SU-DHL-6 (cell line): ENCODE measurements around the gene PKN1.

Experiments
- H2AFZ ChIP-seq: fragments of 200-600 bp; sonication (generic); 2 replicates; pipeline ENCODE4 v1.6.1; 2014; ENCODE audit warnings: low read depth, mild to moderate bottlenecking, moderate library complexity, mixed read lengths, antibody characterized with exemption, low read length; ENCODE audit not compliant: severe bottlenecking
- H3F3A ChIP-seq: fragments of 200-600 bp; shearing (Covaris generic); 2 replicates; pipeline ENCODE4 v1.6.0; 2016; ENCODE audit warnings: antibody characterized with exemption, mild to moderate bottlenecking; ENCODE audit not compliant: insufficient read depth
- H3K27ac ChIP-seq: fragments of 200-600 bp; sonication (generic); 2 replicates; pipeline ENCODE4 v1.5.1; 2016; ENCODE audit warnings: low read depth, mild to moderate bottlenecking, low read length, moderate library complexity, mixed read lengths
- H3K27me3 ChIP-seq: fragments of 200-600 bp; sonication (generic), shearing (Covaris generic); 2 replicates; pipeline ENCODE4 v1.6.0; 2014; ENCODE audit warnings: mild to moderate bottlenecking, low read length
- H3K36me3 ChIP-seq: fragments of 200-600 bp; sonication (generic); 2 replicates; pipeline ENCODE4 v1.6.1; 2014; ENCODE audit warnings: mild to moderate bottlenecking, low read length, mixed read lengths
- H3K4me2 ChIP-seq: fragments of 300-600, 200-600 bp; shearing (Covaris generic), sonication (generic); 2 replicates; pipeline ENCODE4 v1.6.0; 2014; ENCODE audit warnings: low read length, low read depth, mild to moderate bottlenecking; ENCODE audit not compliant: poor library complexity, severe bottlenecking
- H3K4me3 ChIP-seq: fragments of 200-600 bp; sonication (generic); 2 replicates; pipeline ENCODE4 v1.5.1; 2014; ENCODE audit warnings: antibody characterized with exemption, low read length, mild to moderate bottlenecking, mixed read lengths; ENCODE audit not compliant: insufficient read depth, poor library complexity, severe bottlenecking
- H3K79me2 ChIP-seq: fragments of 200-600 bp; sonication (generic); 2 replicates; pipeline ENCODE4 v1.6.1; 2014; ENCODE audit warnings: mild to moderate bottlenecking, low read length, moderate library complexity; ENCODE audit not compliant: insufficient read depth
- H3K9ac ChIP-seq: fragments of 200-600 bp; sonication (generic); 2 replicates; pipeline ENCODE4 v1.7.0; 2014; ENCODE audit warnings: mild to moderate bottlenecking, low read length
- H3K9me2 ChIP-seq: fragments of 200-600 bp; sonication (generic); replicated peaks from 2 replicates; pipeline ENCODE4 v1.6.1; 2014; ENCODE audit warnings: low read length; ENCODE audit not compliant: insufficient read depth
- H3K9me3 ChIP-seq: fragments of 200-600 bp; sonication (generic); 2 replicates; pipeline ENCODE4 v1.6.1; 2014; ENCODE audit warnings: low read length, mixed read lengths; ENCODE audit not compliant: insufficient read depth
- H4K20me1 ChIP-seq: fragments of 200-600 bp; sonication (generic); 2 replicates; pipeline ENCODE4 v1.6.1; 2014; ENCODE audit warnings: low read depth, mild to moderate bottlenecking, antibody characterized with exemption, low read length, moderate library complexity, mixed read lengths
- EZH2phosphoT487 ChIP-seq: fragments of 200-600 bp; sonication (generic), shearing (Covaris generic); conservative IDR thresholded peaks from 2 replicates; pipeline ENCODE4 v1.6.1; 2018; ENCODE audit warnings: mild to moderate bottlenecking, antibody characterized with exemption, low read length, moderate library complexity, mixed read lengths
- TF ChIP-seq, protein P1 (sequence below): fragments of 200-600 bp; sonication (generic); IDR thresholded peaks from one replicate; pipeline ENCODE4 v1.5.1; 2017; ENCODE audit warnings: antibody characterized with exemption, mild to moderate bottlenecking, low read length, moderate library complexity; ENCODE audit not compliant: insufficient read depth, poor library complexity, severe bottlenecking

Gene PKN1

DNA sequence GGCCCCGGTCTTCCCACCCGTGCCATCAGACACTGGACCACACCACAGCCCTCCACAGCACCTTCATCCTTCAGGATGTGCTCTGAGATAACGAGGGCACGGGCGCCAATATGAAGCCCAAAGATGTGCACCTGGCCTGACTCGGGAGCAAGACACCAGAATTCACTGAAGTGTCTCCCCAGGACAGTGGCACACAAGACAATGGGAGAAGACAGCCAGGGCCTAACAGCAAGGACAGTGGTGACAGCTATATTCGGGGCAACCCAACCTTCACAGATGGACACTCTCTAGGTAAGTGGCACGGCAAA is 21.2 kb upstream of the PKN1 start:
- no peak overlapping the region for H3K27ac ChIP-seq
- peaks cover 18% of the 10 kb centered on the region for H3F3A ChIP-seq
- H4K20me1 ChIP-seq: peaks cover 38% of the 10 kb centered on the region
- TF ChIP-seq, protein P1, sequence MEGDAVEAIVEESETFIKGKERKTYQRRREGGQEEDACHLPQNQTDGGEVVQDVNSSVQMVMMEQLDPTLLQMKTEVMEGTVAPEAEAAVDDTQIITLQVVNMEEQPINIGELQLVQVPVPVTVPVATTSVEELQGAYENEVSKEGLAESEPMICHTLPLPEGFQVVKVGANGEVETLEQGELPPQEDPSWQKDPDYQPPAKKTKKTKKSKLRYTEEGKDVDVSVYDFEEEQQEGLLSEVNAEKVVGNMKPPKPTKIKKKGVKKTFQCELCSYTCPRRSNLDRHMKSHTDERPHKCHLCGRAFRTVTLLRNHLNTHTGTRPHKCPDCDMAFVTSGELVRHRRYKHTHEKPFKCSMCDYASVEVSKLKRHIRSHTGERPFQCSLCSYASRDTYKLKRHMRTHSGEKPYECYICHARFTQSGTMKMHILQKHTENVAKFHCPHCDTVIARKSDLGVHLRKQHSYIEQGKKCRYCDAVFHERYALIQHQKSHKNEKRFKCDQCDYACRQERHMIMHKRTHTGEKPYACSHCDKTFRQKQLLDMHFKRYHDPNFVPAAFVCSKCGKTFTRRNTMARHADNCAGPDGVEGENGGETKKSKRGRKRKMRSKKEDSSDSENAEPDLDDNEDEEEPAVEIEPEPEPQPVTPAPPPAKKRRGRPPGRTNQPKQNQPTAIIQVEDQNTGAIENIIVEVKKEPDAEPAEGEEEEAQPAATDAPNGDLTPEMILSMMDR: no peak
- no peak for TF ChIP-seq EZH2phosphoT487
- H3K9ac ChIP-seq: no peak overlapping the region
- H3K4me2 ChIP-seq: no peak overlapping the region
- no peaks in the 10 kb centered on the region for H3K9me3 ChIP-seq
- no peak overlapping the region for H3K4me3 ChIP-seq
- H3K9me2 ChIP-seq: no peaks in the 10 kb centered on the region
- H3K36me3 ChIP-seq: peaks cover 10% of the 10 kb centered on the region; the same call in 1 of the 2 replicates
- peaks cover 63% of the 10 kb centered on the region for H3K79me2 ChIP-seq
- H3K27me3 ChIP-seq: no peaks in the 10 kb centered on the region
- H2AFZ ChIP-seq: no peak overlapping the region

DNA sequence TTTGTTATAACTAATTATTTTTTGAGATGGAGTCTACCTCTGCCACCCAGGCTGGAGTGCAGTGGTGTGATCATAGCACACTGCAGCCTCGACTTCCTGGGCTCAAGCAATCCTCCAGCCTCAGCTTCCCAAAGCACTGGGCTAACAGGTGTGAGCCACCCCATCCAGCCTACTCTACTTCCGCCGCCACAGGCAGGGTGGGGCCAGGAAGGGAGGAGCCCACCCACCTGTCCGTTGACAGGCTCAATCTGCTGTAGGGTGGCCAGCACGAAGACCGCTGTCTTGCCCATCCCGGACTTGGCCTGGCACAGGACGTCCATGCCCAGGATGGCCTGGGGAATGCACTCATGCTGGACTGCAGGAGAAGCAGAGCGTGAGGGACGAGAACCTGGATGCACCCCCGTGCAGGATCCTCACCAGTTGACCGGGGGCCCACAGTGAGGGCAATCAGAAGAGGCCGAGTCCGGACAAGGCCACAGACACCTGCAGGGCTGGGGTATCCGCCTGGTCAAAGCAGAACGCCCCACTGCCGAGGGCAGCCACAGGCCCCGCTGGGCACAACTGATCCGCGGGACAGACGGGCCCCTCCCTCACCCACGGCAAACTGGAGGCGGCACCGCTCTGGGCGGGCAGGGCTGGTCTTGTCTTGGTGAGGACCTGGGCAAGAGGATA is 20.6 kb upstream of the PKN1 start:
- H3K9me2 ChIP-seq: no peaks in the 10 kb centered on the region
- peaks cover 69% of the 10 kb centered on the region for H3K79me2 ChIP-seq
- H3K4me2 ChIP-seq: no peak overlapping the region
- H3K9ac ChIP-seq: no peak overlapping the region
- peaks cover 11% of the 10 kb centered on the region; the same call in 1 of the 2 replicates for H3K36me3 ChIP-seq
- H2AFZ ChIP-seq: no peak overlapping the region
- no peaks in the 10 kb centered on the region for H3K27me3 ChIP-seq
- peaks cover 23% of the 10 kb centered on the region for H3F3A ChIP-seq
- peaks cover 41% of the 10 kb centered on the region for H4K20me1 ChIP-seq
- no peak for TF ChIP-seq EZH2phosphoT487
- TF ChIP-seq, protein P1: no peak
- H3K27ac ChIP-seq: no peak overlapping the region
- H3K9me3 ChIP-seq: no peaks in the 10 kb centered on the region
- H3K4me3 ChIP-seq: no peak overlapping the region

DNA sequence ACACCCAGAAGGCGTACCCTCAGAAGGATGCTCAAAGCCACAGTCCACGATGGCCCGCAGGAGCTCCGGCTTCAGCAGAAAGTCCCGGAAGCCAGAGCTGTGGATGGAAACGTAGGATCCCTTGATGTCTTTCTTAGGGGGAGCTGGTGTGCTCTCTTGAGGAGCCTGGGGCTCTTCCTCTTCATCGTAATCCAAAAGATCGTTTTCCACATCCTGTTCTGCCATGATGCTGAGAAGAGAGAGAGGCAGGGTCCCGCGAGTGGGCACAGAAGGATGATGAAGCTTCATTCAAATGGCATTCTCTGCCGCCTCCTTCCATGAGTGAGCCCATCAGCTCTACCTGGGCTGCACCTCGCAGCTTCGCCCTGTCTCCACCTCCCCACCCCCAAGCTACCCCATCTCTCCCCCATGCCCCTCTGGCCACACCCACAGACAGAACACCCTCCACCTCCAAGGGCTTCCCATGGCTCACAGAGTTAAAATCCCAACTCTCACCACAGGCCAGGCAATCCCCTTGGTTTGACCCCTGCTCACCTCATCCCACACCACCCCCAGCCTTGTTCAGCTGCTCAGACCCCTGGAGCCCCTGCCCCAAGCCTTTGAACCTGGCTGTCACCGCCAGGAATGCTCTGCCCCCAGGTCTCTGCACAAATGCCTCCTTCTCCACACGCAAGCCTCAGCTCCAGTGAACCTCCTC is 20.0 kb upstream of the PKN1 start:
- TF ChIP-seq, protein P1: no peak
- TF ChIP-seq EZH2phosphoT487: no peak
- H3K4me3 ChIP-seq: no peak overlapping the region
- no peaks in the 10 kb centered on the region for H3K27me3 ChIP-seq
- H3K79me2 ChIP-seq: peaks cover 76% of the 10 kb centered on the region
- no peaks in the 10 kb centered on the region for H3K9me3 ChIP-seq
- H3K9me2 ChIP-seq: no peaks in the 10 kb centered on the region
- peaks cover 11% of the 10 kb centered on the region; the same call in 1 of the 2 replicates for H3K36me3 ChIP-seq
- H3F3A ChIP-seq: peaks cover 23% of the 10 kb centered on the region
- H4K20me1 ChIP-seq: peaks cover 41% of the 10 kb centered on the region
- no peak overlapping the region for H2AFZ ChIP-seq
- no peak overlapping the region for H3K4me2 ChIP-seq
- H3K27ac ChIP-seq: no peak overlapping the region
- H3K9ac ChIP-seq: no peak overlapping the region
